ENCODE results near the gene IL3RA.
"Not testable (repeated sequence)": the region's sequence is repeated elsewhere in the genome, so short reads cannot be mapped to it uniquely, and the experiment has no call there.

Gene IL3RA

DNA sequence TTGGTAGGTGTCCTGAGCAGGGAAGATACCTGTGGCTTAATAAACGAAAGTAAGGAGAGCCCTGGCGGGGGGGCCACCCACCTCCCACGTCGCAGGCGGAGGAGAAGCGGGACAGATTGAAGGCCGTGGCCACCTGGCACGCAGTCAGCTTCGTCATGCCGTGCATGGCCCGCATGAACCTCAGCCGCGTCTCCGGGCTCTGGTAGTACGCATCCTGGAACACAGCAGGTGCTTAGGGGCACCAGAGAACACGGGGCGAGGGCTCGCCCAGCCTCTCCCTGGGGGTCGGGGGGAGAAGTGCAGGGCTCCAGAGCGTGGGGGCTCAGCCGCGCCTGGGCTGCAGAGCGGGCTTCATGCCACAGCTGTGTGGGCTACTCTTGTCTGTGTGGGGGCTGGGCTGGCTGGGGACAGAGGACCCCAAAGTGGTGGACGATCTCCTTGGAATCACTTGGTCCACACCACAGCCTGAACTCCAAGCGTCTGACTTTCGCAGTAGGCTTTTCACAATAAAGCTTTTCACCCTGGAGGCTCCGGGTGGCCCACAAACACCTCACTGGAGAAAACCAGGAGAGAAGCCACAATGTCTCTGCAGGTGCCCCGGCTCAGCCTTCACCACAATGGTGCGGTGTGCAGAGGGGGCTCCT is 82.4 kb downstream of the IL3RA start:
- peaks cover 66% of the 10 kb centered on the region for H3K36me3 ChIP-seq (ENCODE audit: control insufficient read depth, insufficient read depth, low read length)
- H3K9ac ChIP-seq (ENCODE audit: low read depth, low read length) = no peak overlapping the region
- H3K4me3 ChIP-seq (ENCODE audit: low read depth, low read length) = no peak overlapping the region
- no peaks in the 10 kb centered on the region for H3K27me3 ChIP-seq (ENCODE audit: control insufficient read depth, insufficient read depth, low read length)
- H3K4me1 ChIP-seq (ENCODE audit: control insufficient read depth, insufficient read depth, low read length) = no peaks in the 10 kb centered on the region
- H3K9me3 ChIP-seq (ENCODE audit: control insufficient read depth, insufficient read depth, low read length) = 0 out of 2 replicates have a peak, but pooled peaks cover 15% of the 10 kb centered on the region
- H3K27ac ChIP-seq (ENCODE audit: low read depth, low read length) = no peak overlapping the region

DNA sequence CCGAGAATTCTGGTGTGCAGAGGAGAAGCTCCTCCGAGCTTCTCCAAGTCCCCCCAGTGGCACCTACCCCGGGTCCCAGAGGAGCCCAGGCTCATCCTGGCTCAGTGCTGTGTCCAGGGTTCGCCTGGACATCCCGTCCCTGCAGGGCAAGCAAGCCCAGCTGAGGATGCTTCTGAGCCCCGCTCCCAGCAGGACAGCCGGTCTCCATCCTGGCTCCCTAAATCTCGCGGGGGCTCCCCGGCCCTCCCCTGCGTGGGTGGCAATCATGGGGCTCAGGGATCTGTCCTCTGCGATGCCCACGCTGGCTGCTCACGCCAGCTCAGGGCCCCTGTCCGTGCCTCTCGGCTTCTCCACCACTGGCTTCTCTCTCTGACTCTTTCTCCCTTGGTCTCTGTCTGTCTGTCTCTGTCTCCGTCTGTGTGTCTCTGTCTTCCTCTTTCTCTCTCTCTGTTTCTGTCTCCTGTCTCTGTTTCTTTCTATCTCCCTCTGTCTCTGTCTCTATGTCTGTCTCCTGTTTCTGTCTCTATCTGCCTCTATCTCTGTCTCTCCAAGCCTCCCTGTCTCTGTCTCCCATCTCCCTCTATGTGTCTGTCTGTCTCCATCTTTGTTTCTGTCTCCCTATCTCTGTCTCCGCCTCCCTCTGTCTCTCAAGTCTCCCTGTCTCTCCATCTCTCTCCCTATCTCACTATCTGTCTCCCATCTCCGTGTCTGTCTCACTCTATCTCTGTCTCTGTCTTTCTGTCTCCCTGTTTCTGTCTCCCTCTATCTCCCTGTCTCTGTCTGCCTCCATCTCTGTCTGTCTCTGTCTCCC is 83.2 kb downstream of the IL3RA start:
- Histone ChIP-seq H3K9ac (ENCODE audit: low read depth, low read length) (no peak overlapping the region), H3K36me3 (ENCODE audit: control insufficient read depth, insufficient read depth, low read length) (peaks cover 62% of the 10 kb centered on the region), H3K4me3 (ENCODE audit: low read depth, low read length) (no peak overlapping the region), H3K9me3 (ENCODE audit: control insufficient read depth, insufficient read depth, low read length) (0 out of 2 replicates have a peak, but pooled peaks cover 15% of the 10 kb centered on the region), H3K4me1 (ENCODE audit: control insufficient read depth, insufficient read depth, low read length) (no peaks in the 10 kb centered on the region), H3K27ac (ENCODE audit: low read depth, low read length) (no peak overlapping the region), H3K27me3 (ENCODE audit: control insufficient read depth, insufficient read depth, low read length) (no peaks in the 10 kb centered on the region)

DNA sequence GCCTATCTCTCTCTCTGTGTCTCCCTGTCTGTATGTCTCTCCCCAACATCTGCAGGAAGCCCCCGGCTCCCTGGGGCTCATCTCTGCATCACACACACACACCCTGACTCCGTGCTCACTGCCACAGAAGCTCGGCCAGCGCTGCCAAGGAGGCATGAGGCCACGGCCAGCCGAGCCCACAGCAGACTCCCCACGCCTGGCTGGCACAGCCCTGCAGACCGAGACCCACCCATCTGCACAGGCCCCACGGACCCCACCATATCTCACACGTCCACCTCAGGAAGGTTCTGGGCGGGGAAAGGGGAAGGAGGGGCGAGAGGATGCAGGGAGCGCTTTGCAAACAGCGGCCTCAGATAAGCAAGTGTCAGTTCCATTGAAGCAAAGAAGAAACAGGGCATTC is 83.8 kb downstream of the IL3RA start:
- Histone ChIP-seq H3K9me3 (ENCODE audit: control insufficient read depth, insufficient read depth, low read length) (0 out of 2 replicates have a peak, but pooled peaks cover 15% of the 10 kb centered on the region), H3K27ac (ENCODE audit: low read depth, low read length) (no peak overlapping the region), H3K4me1 (ENCODE audit: control insufficient read depth, insufficient read depth, low read length) (no peaks in the 10 kb centered on the region), H3K9ac (ENCODE audit: low read depth, low read length) (no peak overlapping the region), H3K27me3 (ENCODE audit: control insufficient read depth, insufficient read depth, low read length) (no peaks in the 10 kb centered on the region), H3K4me3 (ENCODE audit: low read depth, low read length) (no peak overlapping the region), H3K36me3 (ENCODE audit: control insufficient read depth, insufficient read depth, low read length) (peaks cover 69% of the 10 kb centered on the region)

DNA sequence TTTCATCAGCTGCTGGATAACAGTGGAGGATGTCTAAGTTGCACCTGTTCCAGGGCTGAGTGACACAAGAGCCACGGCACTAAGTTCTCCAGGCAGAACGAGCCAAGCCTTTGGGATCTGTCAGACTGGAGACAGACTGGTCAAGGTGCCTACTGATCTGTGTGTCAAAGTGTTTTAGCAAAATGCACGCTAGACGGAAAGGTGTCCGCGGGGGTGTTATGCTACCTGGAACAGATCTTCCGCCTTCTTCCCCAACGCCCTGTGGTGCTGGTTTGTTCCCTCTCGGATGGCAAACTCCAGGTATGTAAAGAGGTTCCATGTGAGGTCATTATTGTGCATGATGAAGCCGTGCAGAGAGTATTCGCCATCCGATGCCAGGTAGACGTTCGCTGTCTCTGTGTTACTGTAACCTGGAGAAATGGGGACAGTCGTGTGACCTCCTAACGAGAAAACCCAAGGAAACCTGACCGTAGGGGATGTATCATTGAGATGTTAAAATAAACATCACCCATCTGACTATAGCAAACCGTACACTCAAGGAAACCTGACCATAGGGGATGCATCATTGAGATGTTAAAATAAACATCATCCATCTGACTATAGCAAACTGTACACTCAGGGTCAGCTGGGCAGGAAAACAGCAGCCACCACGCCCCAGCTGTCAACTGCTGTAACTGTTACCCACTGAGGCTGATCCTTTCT is 85.0 kb downstream of the IL3RA start:
- Histone ChIP-seq H3K4me1 (ENCODE audit: control insufficient read depth, insufficient read depth, low read length) (no peaks in the 10 kb centered on the region), H3K36me3 (ENCODE audit: control insufficient read depth, insufficient read depth, low read length) (peaks cover 67% of the 10 kb centered on the region), H3K27me3 (ENCODE audit: control insufficient read depth, insufficient read depth, low read length) (no peaks in the 10 kb centered on the region), H3K9me3 (ENCODE audit: control insufficient read depth, insufficient read depth, low read length) (0 out of 2 replicates have a peak, but pooled peaks cover 18% of the 10 kb centered on the region), H3K27ac (ENCODE audit: low read depth, low read length) (no peak overlapping the region), H3K9ac (ENCODE audit: low read depth, low read length) (no peak overlapping the region), H3K4me3 (ENCODE audit: low read depth, low read length) (no peak overlapping the region)

DNA sequence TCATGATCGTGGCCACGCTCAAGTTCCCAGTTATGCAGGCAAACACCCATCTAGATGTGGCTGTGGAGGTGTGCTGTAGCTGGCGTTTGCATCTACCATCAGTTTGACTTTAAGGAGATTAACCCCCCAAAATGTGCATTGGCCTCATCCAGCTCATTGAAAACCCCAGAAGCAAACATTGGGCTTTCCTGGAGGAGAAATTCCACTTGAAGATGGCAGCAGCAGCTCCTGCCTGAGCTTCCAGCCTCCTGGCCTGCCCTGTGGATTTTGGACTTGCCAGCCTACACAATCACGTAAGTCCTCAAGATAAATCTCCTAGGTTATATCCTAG is 85.5 kb downstream of the IL3RA start:
- no peak overlapping the region for H3K9ac ChIP-seq (ENCODE audit: low read depth, low read length)
- no peak overlapping the region for H3K4me3 ChIP-seq (ENCODE audit: low read depth, low read length)
- H3K36me3 ChIP-seq (ENCODE audit: control insufficient read depth, insufficient read depth, low read length) = peaks cover 65% of the 10 kb centered on the region
- no peaks in the 10 kb centered on the region for H3K4me1 ChIP-seq (ENCODE audit: control insufficient read depth, insufficient read depth, low read length)
- H3K27ac ChIP-seq (ENCODE audit: low read depth, low read length) = no peak overlapping the region
- H3K9me3 ChIP-seq (ENCODE audit: control insufficient read depth, insufficient read depth, low read length) = 0 out of 2 replicates have a peak, but pooled peaks cover 18% of the 10 kb centered on the region
- no peaks in the 10 kb centered on the region for H3K27me3 ChIP-seq (ENCODE audit: control insufficient read depth, insufficient read depth, low read length)

DNA sequence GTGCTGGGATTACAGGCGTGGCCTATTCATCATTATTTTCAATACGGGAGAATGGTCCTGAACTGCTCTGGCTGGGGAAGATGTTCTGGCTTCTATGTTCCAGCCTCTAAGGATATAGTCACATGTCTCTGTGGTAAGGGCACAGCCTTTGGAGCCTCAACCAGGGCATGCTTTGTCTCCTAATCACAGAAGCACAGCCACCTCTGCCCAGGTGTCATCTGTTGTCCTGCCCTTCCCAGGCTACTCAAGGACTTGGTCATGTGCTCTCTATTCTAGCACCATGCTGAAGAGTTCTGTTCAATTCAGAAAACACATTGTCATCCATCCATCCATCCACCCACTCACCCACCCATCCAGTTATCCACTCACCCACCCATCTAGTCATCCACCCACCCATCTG is 86.6 kb downstream of the IL3RA start:
- H3K4me1 ChIP-seq (ENCODE audit: control insufficient read depth, insufficient read depth, low read length) = no peaks in the 10 kb centered on the region
- no peak overlapping the region for H3K27ac ChIP-seq (ENCODE audit: low read depth, low read length)
- no peak overlapping the region for H3K9ac ChIP-seq (ENCODE audit: low read depth, low read length)
- H3K4me3 ChIP-seq (ENCODE audit: low read depth, low read length) = no peak overlapping the region
- H3K36me3 ChIP-seq (ENCODE audit: control insufficient read depth, insufficient read depth, low read length) = peaks cover 62% of the 10 kb centered on the region
- H3K27me3 ChIP-seq (ENCODE audit: control insufficient read depth, insufficient read depth, low read length) = no peaks in the 10 kb centered on the region
- 0 out of 2 replicates have a peak, but pooled peaks cover 18% of the 10 kb centered on the region for H3K9me3 ChIP-seq (ENCODE audit: control insufficient read depth, insufficient read depth, low read length)

DNA sequence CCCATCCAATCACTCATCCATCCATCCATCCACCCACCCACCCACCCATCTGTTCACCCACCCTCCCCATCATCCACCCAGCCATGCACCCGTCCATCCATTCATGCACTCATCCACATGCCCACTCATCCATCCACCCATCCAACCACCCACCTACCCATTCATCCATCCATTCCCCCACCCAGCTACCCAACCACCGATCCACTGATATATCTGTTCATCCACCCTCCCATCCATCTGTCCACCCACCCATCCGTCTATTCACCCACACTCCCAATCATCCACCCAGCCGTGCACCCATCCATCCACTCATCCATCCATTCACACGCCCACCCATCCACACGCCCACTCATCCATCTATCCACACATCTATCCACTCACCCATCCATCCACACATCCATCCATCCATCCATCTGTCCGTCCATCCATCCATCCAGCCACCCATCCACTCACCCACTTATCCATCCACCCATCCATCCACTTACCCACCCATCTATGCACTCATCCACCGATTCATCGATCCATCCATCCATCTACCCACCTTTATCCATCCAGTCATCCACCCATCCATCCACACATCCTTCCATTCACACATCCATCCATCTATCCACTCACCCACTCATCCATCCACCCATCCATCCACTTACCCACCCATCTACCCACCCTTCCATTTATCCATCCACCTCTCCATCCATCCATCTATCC is 87.7 kb downstream of the IL3RA start:
- Histone ChIP-seq H3K4me1 (ENCODE audit: control insufficient read depth, insufficient read depth, low read length) (no peaks in the 10 kb centered on the region), H3K4me3 (ENCODE audit: low read depth, low read length) (no peak overlapping the region), H3K27ac (ENCODE audit: low read depth, low read length) (no peak overlapping the region), H3K9me3 (ENCODE audit: control insufficient read depth, insufficient read depth, low read length) (0 out of 2 replicates have a peak, but pooled peaks cover 18% of the 10 kb centered on the region), H3K36me3 (ENCODE audit: control insufficient read depth, insufficient read depth, low read length) (peaks cover 55% of the 10 kb centered on the region), H3K27me3 (ENCODE audit: control insufficient read depth, insufficient read depth, low read length) (no peaks in the 10 kb centered on the region), H3K9ac (ENCODE audit: low read depth, low read length) (no peak overlapping the region)

DNA sequence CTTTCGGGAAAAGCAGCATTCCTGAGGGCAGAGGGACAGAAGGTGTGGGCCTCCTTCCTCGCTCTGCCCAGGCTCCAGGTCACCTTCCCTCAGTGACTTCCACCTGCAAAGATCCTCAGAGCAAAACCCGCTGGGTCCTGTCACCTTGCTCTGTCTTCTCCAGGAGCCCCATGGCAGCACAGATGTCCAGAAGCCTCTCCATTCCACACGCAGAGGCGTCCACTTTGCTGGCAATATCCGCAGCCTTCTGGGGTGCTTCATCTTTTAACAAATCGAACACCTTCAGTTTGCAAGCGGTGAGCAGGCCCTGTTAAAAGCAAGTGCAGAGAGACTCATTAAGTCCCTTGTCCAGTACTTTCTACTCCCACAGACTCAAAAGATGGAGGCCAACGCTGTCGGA is 88.8 kb downstream of the IL3RA start:
- Histone ChIP-seq H3K9ac (ENCODE audit: low read depth, low read length) (no peak overlapping the region), H3K27me3 (ENCODE audit: control insufficient read depth, insufficient read depth, low read length) (no peaks in the 10 kb centered on the region), H3K4me3 (ENCODE audit: low read depth, low read length) (no peak overlapping the region), H3K9me3 (ENCODE audit: control insufficient read depth, insufficient read depth, low read length) (0 out of 2 replicates have a peak, but pooled peaks cover 18% of the 10 kb centered on the region), H3K36me3 (ENCODE audit: control insufficient read depth, insufficient read depth, low read length) (peaks cover 58% of the 10 kb centered on the region), H3K27ac (ENCODE audit: low read depth, low read length) (no peak overlapping the region), H3K4me1 (ENCODE audit: control insufficient read depth, insufficient read depth, low read length) (no peaks in the 10 kb centered on the region)

DNA sequence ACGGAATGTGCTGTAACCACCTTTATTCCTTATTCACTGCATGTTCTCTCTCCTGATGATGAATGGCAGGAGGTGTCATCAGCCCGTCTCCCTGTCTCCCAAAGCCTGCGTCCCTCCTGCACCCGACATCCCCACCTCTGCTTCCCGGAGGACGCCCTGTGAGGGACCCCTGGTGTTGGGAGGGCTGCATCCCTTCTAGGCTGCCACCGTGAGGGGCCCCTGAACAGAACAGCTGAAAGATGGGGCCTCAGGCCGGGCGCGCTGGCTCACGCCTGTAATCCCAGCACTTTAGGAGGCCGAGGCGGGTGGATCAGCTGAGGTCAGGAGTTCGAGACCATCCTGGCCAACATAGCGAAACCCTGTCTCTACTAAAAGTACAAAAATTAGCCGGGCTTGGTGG is 89.7 kb downstream of the IL3RA start:
- not testable (repeated sequence) for H3K27ac ChIP-seq (ENCODE audit: low read depth, low read length); H3K4me1 ChIP-seq (ENCODE audit: control insufficient read depth, insufficient read depth, low read length); H3K9ac ChIP-seq (ENCODE audit: low read depth, low read length); H3K4me3 ChIP-seq (ENCODE audit: low read depth, low read length); H3K27me3 ChIP-seq (ENCODE audit: control insufficient read depth, insufficient read depth, low read length)
- Histone ChIP-seq H3K9me3 (ENCODE audit: control insufficient read depth, insufficient read depth, low read length) (0 out of 2 replicates have a peak, but pooled peaks cover 18% of the 10 kb centered on the region), H3K36me3 (ENCODE audit: control insufficient read depth, insufficient read depth, low read length) (peaks cover 56% of the 10 kb centered on the region)

DNA sequence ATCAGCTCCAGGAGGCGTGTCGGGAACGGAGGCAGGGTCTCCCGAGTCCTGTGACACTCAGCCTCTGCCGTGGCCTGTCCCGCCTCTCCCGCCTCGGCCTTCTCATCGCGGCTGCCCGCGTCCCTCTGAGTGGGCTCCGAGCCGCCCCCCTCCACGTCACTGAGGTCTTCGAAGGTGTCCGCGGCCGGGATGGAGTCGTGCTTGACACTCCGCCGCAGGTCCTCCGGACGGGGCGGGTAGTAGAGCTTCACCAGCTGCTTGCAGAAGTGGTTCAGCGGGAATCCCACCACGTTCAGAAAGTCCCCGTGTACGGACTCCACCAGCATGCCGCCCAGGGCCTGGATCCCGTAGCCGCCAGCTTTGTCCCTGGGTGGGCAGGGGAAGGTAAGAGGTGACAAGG is 91.2 kb downstream of the IL3RA start:
- Histone ChIP-seq H3K27ac (ENCODE audit: low read depth, low read length) (no peak overlapping the region), H3K9me3 (ENCODE audit: control insufficient read depth, insufficient read depth, low read length) (0 out of 2 replicates have a peak, but pooled peaks cover 7% of the 10 kb centered on the region), H3K4me1 (ENCODE audit: control insufficient read depth, insufficient read depth, low read length) (no peaks in the 10 kb centered on the region), H3K9ac (ENCODE audit: low read depth, low read length) (no peak overlapping the region), H3K36me3 (ENCODE audit: control insufficient read depth, insufficient read depth, low read length) (peaks cover 51% of the 10 kb centered on the region), H3K27me3 (ENCODE audit: control insufficient read depth, insufficient read depth, low read length) (no peaks in the 10 kb centered on the region), H3K4me3 (ENCODE audit: low read depth, low read length) (no peak overlapping the region)

Data from HUES48 (cell line).